Fibroblast of lung (primary cell): ENCODE measurements around the gene ARHGDIG.
"Not testable (repeated sequence)": the region's sequence is repeated elsewhere in the genome, so short reads cannot be mapped to it uniquely, and the experiment has no call there.

Experiments used
- EZH2 ChIP-seq: IDR thresholded peaks from 2 replicates; pipeline ENCODE4 v1.5.1; 2012; ENCODE audit warnings: low read length, control low read depth, mild to moderate bottlenecking; ENCODE audit errors: missing control alignments
- TF ChIP-seq, protein P1 (sequence below), 2 donors: IDR thresholded peaks in 1 of 2; conservative IDR thresholded peaks in 1 of 2; 1 replicate in 1 of 2; 2 replicates in 1 of 2; pipeline ENCODE4 v1.5.1; 2011 to 2012; ENCODE audit warnings: low read length in 2 of 2, control low read depth in 1 of 2, inconsistent platforms in 1 of 2, low read depth in 1 of 2, mild to moderate bottlenecking in 1 of 2

DNA sequence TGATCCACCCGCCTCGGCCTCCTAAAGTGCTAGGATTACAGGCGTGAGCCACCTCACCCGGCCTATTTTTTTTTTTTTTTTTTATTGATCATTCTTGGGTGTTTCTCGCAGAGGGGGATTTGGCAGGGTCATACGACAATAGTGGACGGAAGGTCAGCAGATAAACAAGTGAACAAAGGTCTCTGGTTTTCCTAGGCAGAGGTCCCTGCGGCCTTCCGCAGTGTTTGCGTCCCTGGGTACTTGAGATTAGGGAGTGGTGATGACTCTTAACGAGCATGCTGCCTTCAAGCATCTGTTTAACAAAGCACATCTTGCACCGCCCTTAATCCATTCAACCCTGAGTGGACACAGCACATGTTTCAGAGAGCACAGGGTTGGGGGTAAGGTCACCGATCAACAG is 22.3 kb upstream of the ARHGDIG start:
- TF ChIP-seq, protein P1, sequence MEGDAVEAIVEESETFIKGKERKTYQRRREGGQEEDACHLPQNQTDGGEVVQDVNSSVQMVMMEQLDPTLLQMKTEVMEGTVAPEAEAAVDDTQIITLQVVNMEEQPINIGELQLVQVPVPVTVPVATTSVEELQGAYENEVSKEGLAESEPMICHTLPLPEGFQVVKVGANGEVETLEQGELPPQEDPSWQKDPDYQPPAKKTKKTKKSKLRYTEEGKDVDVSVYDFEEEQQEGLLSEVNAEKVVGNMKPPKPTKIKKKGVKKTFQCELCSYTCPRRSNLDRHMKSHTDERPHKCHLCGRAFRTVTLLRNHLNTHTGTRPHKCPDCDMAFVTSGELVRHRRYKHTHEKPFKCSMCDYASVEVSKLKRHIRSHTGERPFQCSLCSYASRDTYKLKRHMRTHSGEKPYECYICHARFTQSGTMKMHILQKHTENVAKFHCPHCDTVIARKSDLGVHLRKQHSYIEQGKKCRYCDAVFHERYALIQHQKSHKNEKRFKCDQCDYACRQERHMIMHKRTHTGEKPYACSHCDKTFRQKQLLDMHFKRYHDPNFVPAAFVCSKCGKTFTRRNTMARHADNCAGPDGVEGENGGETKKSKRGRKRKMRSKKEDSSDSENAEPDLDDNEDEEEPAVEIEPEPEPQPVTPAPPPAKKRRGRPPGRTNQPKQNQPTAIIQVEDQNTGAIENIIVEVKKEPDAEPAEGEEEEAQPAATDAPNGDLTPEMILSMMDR (conservative IDR thresholded peaks at IDR 0.05 in 1 of 2, IDR thresholded peaks at IDR 0.05 in 1 of 2; ENCODE audit: low read depth in 1 of 2, low read length in 2 of 2): not testable (repeated sequence)
- TF ChIP-seq EZH2: not testable (repeated sequence)
